ENCODE results near the gene MPHOSPH6.

MPHOSPH6 gene

DNA sequence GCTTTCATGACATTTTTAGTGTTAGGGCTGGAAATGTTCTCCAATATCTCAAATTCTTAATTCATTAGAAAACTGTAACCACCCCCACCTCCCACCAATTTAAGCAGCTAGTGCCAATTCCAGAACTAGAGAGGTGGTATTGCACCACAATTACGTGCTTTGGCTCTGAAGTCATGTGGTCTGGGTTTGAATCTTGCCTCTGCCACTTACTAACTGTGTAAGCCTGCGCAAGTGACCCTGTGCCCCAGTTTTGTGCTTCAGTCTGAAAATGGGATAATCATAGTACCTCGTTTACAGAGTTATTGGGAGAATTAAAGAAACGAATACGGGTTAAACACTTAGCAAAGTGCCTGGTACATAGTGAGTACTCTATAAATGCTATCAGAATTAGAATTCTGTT is 14.2 kb upstream of the MPHOSPH6 start:
- no peak for DNase-seq
- CTCF ChIA-PET: no interaction called here
- H3K27me3 Mint-ChIP-seq: peaks cover 18% of the 10 kb centered on the region

DNA sequence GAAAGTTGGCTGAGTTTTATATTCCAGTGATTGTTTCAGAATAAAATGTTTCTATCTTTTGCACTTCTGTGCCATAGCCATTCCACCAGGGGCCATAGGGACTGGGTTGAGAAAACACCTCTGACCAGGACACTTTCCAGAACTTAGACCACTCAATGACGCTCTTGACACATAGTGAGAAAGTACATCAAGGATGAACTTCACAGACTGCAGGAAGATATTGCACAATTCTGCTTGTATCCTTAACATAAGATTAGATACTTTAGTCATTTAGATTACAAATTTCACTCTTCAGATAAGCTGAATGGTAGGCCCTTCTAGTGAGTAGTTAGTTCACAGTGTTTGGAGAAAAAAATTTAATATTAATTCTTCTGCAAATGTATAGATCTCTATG is 13.0 kb upstream of the MPHOSPH6 start:
- peaks cover 3% of the 10 kb centered on the region for H3K4me1 Mint-ChIP-seq

More for the DNA sequence above, 14.2 kb upstream of the MPHOSPH6 start:
- Mint-ChIP-seq H3K27ac (no peak overlapping the region), H3K4me3 (no peak overlapping the region), H3K36me3 (no peaks in the 10 kb centered on the region), H3K9me3 (no peaks in the 10 kb centered on the region), H3K4me1 (peaks cover 5% of the 10 kb centered on the region)

DNA sequence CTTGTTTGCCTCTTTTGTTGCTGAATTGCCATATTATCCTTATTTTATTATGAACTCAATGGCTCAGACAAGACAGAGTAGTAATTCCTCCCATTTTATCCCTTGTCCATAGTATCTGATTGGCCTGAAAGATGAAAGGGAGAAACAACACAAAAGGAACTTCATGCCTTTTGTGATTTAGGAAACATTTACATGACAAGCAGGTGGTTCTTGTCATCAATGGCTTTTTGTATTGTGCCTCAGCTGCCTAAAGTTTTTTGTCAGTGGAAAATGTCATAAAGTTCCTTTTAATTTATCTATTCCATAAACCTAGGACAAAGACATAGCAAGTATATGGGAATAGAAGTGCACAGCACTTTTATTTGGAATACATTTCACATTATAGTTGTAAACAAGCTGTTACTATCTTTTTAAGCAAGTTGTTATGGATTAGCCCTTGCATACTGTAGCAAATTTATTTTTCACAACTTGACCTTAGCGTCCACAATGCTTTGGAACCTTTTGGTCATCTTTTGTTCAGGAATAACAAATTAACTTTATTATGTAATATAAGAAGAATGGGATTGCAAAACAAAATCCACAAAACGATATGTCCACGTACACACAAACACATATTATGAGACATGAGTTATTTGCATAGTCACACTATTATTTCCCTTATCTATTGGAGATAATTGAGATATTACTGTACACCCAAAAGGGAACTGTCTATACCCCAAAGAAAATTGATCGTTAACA is 12.4 kb upstream of the MPHOSPH6 start:
- no peaks in the 10 kb centered on the region for H3K4me1 Mint-ChIP-seq
- CTCF ChIA-PET: interaction anchor here (0.5 to 1.0 kb wide), 2 partner anchors 8 to 48 kb away, joined by 3 read pairs; no protein-coding TSS in a partner anchor
- no peaks in the 10 kb centered on the region for H3K9me3 Mint-ChIP-seq

More for the DNA sequence above, 13.0 kb upstream of the MPHOSPH6 start:
- CTCF ChIA-PET: interaction anchor here (0.5 kb wide), 1 partner anchor 8 kb away, joined by 3 read pairs; no protein-coding TSS in a partner anchor
- Mint-ChIP-seq H3K27me3 (peaks cover 22% of the 10 kb centered on the region), H3K4me3 (no peak overlapping the region), H3K9me3 (no peaks in the 10 kb centered on the region), H3K27ac (no peak overlapping the region), H3K36me3 (no peaks in the 10 kb centered on the region)
- DNase-seq: no peak

DNA sequence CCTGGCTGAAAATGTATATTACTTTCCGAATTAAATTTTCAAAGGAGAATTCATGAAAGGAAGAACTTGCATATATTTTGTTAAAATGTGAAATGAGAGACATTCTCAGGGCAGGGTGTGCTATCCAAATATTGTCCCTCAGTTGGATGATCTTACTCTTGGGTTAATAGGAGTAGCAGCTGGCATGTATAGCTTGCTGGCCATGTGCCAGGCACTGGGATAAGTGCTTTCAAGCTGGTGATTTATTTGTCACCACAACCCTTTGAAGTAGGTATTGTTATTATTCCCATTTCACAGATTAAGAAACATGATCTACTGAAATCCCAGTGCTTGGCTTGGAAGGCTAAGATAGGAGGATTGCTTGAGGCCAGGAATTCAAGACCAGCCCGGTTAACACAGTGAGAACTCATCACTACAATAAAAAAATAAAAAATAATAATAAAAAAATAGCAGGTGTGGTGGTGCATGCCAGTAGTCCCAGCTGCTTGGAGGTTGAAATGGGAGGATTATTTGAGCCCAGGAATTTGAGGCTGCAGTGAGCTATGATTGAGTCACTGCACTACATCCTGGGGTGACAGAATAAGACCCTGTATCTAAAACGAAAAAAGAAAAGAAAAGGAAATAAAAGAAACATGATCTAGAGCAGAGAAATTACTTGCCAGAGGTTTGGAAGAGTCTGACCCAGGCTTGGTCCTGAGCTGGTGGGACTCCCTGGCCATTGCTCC is 11.6 kb upstream of the MPHOSPH6 start:
- no peaks in the 10 kb centered on the region for H3K9me3 Mint-ChIP-seq
- no peak for DNase-seq
- CTCF ChIA-PET: interaction anchor here (1.0 kb wide), 1 partner anchor 49 kb away, joined by 3 read pairs; no protein-coding TSS in a partner anchor
- no peak overlapping the region for H3K27ac Mint-ChIP-seq
- H3K4me1 Mint-ChIP-seq: no peaks in the 10 kb centered on the region
- H3K4me3 Mint-ChIP-seq: no peak overlapping the region
- peaks cover 26% of the 10 kb centered on the region for H3K27me3 Mint-ChIP-seq
- no peaks in the 10 kb centered on the region for H3K36me3 Mint-ChIP-seq

More for the DNA sequence above, 12.4 kb upstream of the MPHOSPH6 start:
- H3K4me3 Mint-ChIP-seq: no peak overlapping the region
- no peak overlapping the region for H3K27ac Mint-ChIP-seq
- DNase-seq: no peak
- no peaks in the 10 kb centered on the region for H3K36me3 Mint-ChIP-seq
- peaks cover 22% of the 10 kb centered on the region for H3K27me3 Mint-ChIP-seq

DNA sequence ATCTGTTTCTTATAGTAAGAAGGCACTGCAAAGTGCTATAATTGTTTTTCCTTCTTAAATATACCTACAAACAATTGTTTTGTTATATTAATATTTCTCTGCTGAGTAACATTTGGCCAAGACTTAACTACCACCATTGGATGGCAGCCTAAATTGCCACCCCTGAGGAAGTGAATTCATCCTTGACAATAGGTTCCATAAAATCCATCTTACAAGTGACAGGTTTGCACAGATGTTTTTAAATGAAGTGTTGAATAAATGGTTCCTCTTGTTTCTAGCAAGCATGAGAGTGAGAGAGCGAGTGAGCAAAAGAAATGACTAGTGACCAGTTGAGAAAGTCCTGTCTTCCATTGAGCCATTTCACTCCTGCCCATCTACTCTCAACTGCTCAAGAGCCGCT is 8.3 kb upstream of the MPHOSPH6 start:
- Mint-ChIP-seq H3K4me1 (no peaks in the 10 kb centered on the region), H3K27me3 (peaks cover 46% of the 10 kb centered on the region), H3K4me3 (no peak overlapping the region), H3K27ac (no peak overlapping the region), H3K36me3 (no peaks in the 10 kb centered on the region), H3K9me3 (no peaks in the 10 kb centered on the region)
- CTCF ChIA-PET: no interaction called here
- no peak for DNase-seq

DNA sequence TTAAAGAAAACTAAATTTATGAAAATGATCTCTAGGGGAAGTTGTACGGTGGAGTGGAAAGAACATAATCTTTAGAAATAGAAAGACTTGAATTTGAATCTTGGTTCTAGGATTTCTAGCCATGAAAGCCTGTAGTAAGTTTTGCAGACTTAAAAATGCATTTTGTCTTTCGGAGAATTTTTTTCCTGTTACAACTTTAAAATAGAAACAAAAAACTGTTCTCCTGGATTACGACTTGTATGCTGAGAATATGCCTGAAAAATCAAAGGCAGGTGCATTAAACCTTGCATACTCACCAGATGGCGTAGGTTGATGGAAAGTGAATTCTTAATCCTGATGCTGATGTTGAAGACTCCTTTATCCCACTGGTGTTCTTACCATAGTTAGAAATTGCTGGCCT is 7.5 kb upstream of the MPHOSPH6 start:
- Mint-ChIP-seq H3K27me3 (peaks cover 52% of the 10 kb centered on the region), H3K4me3 (no peak overlapping the region), H3K9me3 (no peaks in the 10 kb centered on the region), H3K4me1 (no peaks in the 10 kb centered on the region), H3K27ac (no peak overlapping the region), H3K36me3 (no peaks in the 10 kb centered on the region)
- CTCF ChIA-PET: no interaction called here
- no peak for DNase-seq

DNA sequence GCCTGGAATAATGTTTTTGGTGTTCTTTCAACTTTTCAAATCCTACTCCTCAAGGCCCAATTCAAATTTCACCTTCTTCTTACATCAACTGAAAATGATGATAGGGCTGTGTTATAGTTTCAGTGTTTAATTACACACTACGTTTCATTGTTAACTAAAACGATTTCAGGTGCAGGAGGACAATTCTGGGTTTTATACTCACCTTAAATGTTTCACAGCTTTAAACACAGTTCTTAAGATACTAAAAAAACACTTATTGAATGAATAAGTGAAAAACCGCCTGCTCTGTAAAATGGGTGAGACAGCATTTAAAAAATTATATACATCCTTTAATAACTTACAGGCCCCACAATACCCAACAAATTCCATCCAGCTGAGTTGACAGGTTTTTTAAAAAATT is 6.2 kb upstream of the MPHOSPH6 start:
- DNase-seq: no peak
- Mint-ChIP-seq H3K4me3 (no peak overlapping the region), H3K4me1 (no peaks in the 10 kb centered on the region), H3K9me3 (no peaks in the 10 kb centered on the region), H3K27ac (no peak overlapping the region), H3K36me3 (no peaks in the 10 kb centered on the region), H3K27me3 (peaks cover 57% of the 10 kb centered on the region)
- CTCF ChIA-PET: interaction anchor here (0.6 to 1.1 kb wide), 2 partner anchors 10 to 79 kb away, joined by 3 read pairs; no protein-coding TSS in a partner anchor

DNA sequence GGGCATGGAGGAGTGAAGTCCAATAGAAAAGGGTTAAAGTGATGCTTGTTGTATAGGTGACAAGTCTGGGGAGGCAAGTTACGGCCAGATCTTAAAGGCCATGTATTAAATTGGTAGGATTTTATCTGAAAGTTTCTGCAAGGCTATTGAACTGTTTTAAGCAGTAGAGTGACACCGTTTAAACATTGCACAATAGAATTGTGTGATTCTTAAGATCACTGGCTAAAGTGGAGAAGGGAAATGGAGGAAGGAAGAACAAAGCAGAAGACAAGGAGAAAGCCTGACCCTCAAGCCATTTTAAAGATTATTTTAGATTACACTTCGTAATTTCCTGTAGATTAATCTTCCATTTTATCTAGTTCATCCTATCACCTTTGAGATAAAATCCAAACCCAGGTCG is 5.6 kb upstream of the MPHOSPH6 start:
- no peak for DNase-seq
- H3K27ac Mint-ChIP-seq: no peak overlapping the region
- CTCF ChIA-PET: no interaction called here
- no peaks in the 10 kb centered on the region for H3K36me3 Mint-ChIP-seq
- no peaks in the 10 kb centered on the region for H3K9me3 Mint-ChIP-seq
- H3K4me1 Mint-ChIP-seq: peaks cover 1% of the 10 kb centered on the region
- no peak overlapping the region for H3K4me3 Mint-ChIP-seq
- H3K27me3 Mint-ChIP-seq: peaks cover 61% of the 10 kb centered on the region

DNA sequence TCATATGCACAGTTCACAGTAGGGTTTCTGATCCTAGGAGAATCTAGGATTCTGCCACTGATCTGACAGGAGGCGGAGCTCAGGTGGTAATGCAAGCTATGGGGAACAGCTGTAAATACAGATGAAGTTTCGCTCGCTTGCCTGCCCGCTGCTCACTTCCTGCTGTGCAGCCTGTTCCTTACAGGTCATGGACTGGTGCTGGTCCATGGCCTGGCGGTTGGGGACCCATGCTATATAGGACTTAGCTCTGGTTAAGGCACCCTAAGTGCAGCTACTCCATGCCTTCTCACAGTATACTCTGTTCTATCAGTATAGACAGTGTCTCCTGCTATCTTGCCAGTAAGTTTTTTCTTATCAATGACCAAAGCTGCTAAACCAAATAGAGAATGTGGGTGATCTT is 2.4 kb downstream of the MPHOSPH6 start:
- DNase-seq: no peak
- Mint-ChIP-seq H3K36me3 (peaks cover 54% of the 10 kb centered on the region), H3K9me3 (peaks cover 11% of the 10 kb centered on the region), H3K27ac (no peak overlapping the region), H3K27me3 (peaks cover 30% of the 10 kb centered on the region), H3K4me1 (peaks cover 26% of the 10 kb centered on the region), H3K4me3 (no peak overlapping the region)
- CTCF ChIA-PET: no interaction called here

DNA sequence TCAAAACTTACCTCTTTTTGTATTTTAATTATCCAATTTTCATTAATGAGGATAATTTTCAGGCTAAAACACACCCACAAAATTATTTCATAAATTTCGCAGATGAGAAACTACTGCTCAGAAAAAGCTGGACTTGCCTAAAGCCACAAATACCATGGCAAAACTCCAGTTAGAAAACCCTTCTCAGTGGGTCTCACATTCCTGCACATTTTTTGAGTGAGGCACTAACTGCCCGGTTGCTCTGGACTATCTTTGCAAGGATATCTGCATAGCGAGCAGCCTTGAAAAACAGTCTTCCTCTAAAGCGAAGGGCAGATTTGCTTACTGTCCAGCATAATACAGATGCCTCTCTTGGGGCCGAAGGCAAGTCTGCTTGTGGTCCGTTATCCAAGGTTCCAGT is 9.8 kb downstream of the MPHOSPH6 start:
- DNase-seq: no peak
- Mint-ChIP-seq H3K9me3 (no peaks in the 10 kb centered on the region), H3K27me3 (no peaks in the 10 kb centered on the region), H3K36me3 (peaks cover 47% of the 10 kb centered on the region), H3K4me3 (no peak overlapping the region), H3K27ac (no peak overlapping the region), H3K4me1 (peaks cover 3% of the 10 kb centered on the region)
- CTCF ChIA-PET: no interaction called here

DNA sequence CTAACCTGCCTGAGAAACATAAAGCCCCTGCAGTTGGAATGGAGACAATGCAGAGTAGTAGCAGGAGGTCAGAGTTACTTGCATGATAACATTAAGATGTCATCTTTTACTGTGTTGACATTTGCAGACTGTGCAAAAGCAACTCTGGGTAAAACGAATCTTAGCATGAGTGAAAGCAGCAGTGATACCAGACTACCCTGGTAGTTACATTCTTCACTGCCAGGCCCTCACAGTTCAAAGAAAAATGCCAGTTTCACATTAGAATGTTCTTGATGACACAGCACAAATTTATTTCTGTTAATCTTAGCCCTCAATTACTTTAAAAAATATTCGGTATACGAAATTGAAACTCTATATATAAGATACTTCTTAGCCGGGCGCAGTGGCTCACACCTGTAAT is 12.2 kb downstream of the MPHOSPH6 start:
- CTCF ChIA-PET: no interaction called here
- DNase-seq: no peak
- no peaks in the 10 kb centered on the region for H3K9me3 Mint-ChIP-seq
- H3K4me3 Mint-ChIP-seq: no peak overlapping the region
- H3K4me1 Mint-ChIP-seq: peaks cover under 1% of the 10 kb centered on the region
- H3K27ac Mint-ChIP-seq: no peak overlapping the region
- no peaks in the 10 kb centered on the region for H3K27me3 Mint-ChIP-seq
- H3K36me3 Mint-ChIP-seq: peaks cover 47% of the 10 kb centered on the region

DNA sequence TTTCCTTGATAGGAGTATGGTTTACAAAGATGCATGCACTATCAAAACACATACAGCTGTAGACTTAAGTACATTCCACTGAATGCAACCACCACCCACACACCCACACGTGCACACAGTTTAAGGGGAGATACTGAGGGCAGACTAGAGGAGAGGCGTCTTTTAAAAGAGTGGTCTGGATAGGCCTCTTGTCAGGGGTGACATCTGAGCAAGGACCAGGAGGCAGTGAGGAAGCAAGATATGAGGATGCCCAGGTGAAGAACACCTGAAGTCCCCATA is 12.6 kb downstream of the MPHOSPH6 start:
- Mint-ChIP-seq H3K27me3 (no peaks in the 10 kb centered on the region), H3K4me3 (no peak overlapping the region), H3K36me3 (peaks cover 46% of the 10 kb centered on the region), H3K4me1 (no peaks in the 10 kb centered on the region), H3K9me3 (no peaks in the 10 kb centered on the region), H3K27ac (no peak overlapping the region)
- DNase-seq: no peak
- CTCF ChIA-PET: no interaction called here

DNA sequence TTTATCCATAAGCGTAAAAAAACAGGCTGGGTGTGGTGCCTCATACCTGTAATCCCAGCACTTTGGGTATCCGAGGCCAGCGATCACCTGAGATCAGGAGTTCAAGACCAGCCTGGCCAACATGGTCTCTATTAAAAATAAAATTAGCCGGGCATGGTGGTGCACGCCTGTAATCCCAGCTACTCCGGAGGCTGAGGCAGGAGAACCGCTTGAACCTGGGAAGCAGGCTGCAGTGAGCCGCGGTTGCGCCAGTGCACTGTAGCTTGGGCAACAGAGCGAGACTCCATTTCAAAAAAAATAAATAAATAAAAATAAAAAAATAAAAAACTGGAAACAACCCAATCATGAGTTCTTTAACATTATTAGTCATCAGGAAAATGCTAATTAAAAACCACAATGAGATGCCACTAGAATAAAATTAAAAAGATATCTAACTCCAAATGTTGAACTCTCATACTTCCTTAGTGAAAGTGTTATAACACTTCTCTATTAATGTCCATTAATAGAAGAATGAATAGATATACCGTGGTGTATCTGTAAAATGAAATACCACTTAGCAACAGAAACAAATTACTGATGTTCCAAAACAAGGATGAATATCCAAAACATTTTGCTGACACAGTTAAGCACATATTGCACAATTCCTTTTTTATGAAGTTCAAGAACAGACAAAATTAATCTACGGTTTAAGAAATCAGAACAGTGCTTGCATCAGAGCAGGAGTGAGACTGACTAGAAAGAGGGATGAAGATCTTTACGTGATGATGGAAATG is 13.1 kb downstream of the MPHOSPH6 start:
- Mint-ChIP-seq H3K4me1 (no peaks in the 10 kb centered on the region), H3K36me3 (peaks cover 42% of the 10 kb centered on the region), H3K9me3 (no peaks in the 10 kb centered on the region), H3K27me3 (no peaks in the 10 kb centered on the region), H3K27ac (no peak overlapping the region), H3K4me3 (no peak overlapping the region)
- CTCF ChIA-PET: no interaction called here
- no peak for DNase-seq

DNA sequence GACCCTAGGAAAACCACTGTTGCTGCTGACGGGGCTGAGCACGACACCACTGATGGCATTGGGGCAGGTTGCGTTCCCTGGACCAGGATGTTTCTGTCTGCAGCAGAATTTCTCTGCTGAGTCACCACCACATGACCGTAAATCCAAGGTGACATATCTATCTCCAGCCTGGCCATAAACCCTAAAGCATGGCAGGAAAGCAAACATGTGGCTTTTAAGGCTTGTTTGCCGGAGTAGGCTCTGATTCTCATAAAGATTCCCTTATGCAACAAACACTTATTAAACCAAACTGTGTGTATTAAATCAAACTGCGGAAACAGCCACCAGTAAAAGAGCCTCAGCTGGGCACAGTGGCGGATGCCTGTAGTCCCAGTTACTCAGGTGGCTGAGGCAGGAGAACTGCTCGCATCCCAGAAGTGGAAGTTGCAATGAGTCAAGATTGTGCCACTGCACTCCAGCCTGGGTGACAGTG is 17.3 kb downstream of the MPHOSPH6 start:
- Mint-ChIP-seq H3K9me3 (no peaks in the 10 kb centered on the region), H3K4me3 (no peak overlapping the region), H3K27me3 (no peaks in the 10 kb centered on the region), H3K36me3 (peaks cover 47% of the 10 kb centered on the region), H3K4me1 (no peaks in the 10 kb centered on the region), H3K27ac (no peak overlapping the region)
- no peak for DNase-seq
- CTCF ChIA-PET: interaction anchor here (1.2 kb wide), 1 partner anchor 19 kb away, joined by 4 read pairs; no protein-coding TSS in a partner anchor
